Measurements from ENCODE around the gene LRRC3C. TPM values are rescaled to one million over a fixed set of nuclear protein-coding genes. Genes with fewer than 3 reads are reported as not detected.

The LRRC3C gene
- total and polyA plus RNA-seq, 2 experiments from 2014 or later = not detected

DNA sequence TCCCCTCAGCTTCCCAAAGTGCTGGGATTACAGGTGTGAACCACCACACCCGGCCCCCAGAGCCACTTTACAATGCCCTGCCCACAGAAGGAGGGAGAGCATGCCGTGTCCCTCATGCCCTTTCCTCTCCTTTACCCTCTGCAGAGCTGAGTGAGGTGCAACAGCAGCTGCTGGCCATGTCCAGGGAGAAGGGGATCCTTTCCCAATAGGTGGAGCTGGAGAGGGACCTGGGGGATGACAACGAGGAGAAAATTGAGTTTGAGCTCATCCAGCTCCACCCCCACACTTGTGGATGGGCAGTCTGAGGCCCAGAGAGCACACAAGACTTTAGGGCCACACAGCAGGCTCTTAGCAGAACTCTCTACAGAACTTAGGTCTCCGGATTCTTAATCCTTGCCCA is 27.3 kb downstream of the LRRC3C start:
- H3K27ac ChIP-seq = no peak overlapping the region
- no peaks in the 10 kb centered on the region for H3K36me3 ChIP-seq
- H3K4me3 ChIP-seq = no peak overlapping the region
- TF ChIP-seq CTCF (IDR thresholded peaks at IDR 0.05; ENCODE audit: low read depth, low read length) = no peak
- H3K9me3 ChIP-seq (ENCODE audit: low read depth) = no peaks in the 10 kb centered on the region
- no peak for DNase-seq (ENCODE audit: low read depth in 1 of 2, low spot score in 1 of 2)
- no peaks in the 10 kb centered on the region for H3K27me3 ChIP-seq
- peaks cover 2% of the 10 kb centered on the region for H3K4me1 ChIP-seq (ENCODE audit: low read depth)

GRCh38 chr17:39955726-39956225 is 28.2 kb downstream of the LRRC3C start:
- Histone ChIP-seq H3K27ac (no peak overlapping the region), H3K36me3 (no peaks in the 10 kb centered on the region), H3K27me3 (no peaks in the 10 kb centered on the region), H3K4me1 (ENCODE audit: low read depth) (peaks cover 2% of the 10 kb centered on the region), H3K4me3 (no peak overlapping the region), H3K9me3 (ENCODE audit: low read depth) (no peaks in the 10 kb centered on the region)
- DNase-seq (ENCODE audit: low read depth in 1 of 2, low spot score in 1 of 2) = no peak
- TF ChIP-seq CTCF (IDR thresholded peaks at IDR 0.05; ENCODE audit: low read depth, low read length) = no peak

DNA sequence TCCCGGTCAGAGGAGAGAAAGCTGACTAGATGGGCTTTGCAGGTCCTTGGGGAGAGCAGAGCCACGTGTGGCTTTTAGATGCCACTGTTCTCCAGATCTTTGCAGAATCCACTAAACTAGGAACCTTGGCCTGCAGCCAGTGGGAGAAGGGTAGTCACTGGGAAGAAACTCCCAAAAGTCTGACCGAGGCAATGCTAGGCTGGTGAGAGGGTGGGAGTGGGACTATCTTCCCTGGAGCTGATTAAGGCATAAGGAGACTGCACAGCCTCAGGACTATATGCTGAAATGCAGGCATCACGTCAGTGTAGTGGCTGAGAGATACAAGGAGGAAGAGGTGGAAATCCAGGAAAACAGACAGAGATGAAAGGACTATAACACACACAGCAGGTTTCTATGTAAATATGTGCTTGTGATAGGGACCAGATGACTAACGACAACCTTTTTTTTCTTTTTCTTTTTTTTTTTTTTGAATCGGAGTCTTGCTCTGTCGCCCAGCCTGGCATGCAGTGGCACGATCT is 33.1 kb downstream of the LRRC3C start:
- no peak for TF ChIP-seq CTCF (IDR thresholded peaks at IDR 0.05; ENCODE audit: low read depth, low read length)
- Histone ChIP-seq H3K4me1 (ENCODE audit: low read depth) (peaks cover 2% of the 10 kb centered on the region), H3K27ac (no peak overlapping the region), H3K27me3 (no peaks in the 10 kb centered on the region), H3K9me3 (ENCODE audit: low read depth) (no peaks in the 10 kb centered on the region), H3K4me3 (no peak overlapping the region), H3K36me3 (no peaks in the 10 kb centered on the region)
- no peak for DNase-seq (ENCODE audit: low read depth in 1 of 2, low spot score in 1 of 2)

DNA sequence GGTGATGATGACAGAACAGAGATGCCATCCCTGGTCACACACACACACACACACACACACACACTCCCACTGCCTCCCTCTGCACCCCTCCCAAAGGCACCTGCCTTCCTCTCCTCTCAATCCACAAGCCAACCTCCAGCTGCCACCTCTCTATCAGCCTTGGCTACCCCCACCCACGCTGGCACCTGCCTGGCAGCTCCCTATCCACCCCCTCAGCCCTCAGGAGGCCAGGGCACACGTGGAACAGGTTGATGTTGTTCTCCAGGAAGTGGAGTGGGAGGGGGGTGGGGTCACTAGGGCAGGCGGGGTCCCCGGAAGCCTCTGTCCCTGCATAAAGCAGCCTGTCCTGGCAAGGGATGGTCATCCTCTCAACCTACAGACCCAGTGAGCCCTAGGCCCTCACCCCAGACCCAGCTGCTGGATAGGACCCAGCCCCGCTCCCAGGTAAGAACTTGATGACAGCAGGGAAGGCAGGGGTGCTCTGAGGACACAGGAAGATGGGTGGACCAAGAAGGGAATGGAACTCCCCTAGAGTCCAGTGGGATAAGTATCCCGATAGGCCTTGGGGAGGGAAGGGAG is 35.2 kb downstream of the LRRC3C start, which contains the start of gene GSDMA:
TSS of gene GSDMA (plus strand) at position 363 of the 579 bp plus-strand sequence. CDS start 2,684 bp downstream, outside the sequence.
- Histone ChIP-seq H3K4me3 (no peak within 1 kb of the TSS), H3K36me3 (no peaks in the 10 kb centered on the region), H3K4me1 (ENCODE audit: low read depth) (peaks cover 2% of the 10 kb centered on the region), H3K27ac (no peak within 1 kb of the TSS), H3K27me3 (no peaks in the 10 kb centered on the region), H3K9me3 (ENCODE audit: low read depth) (no peaks in the 10 kb centered on the region)
- TF ChIP-seq CTCF (IDR thresholded peaks at IDR 0.05; ENCODE audit: low read depth, low read length) = no peak
- DNase-seq (ENCODE audit: low read depth in 1 of 2, low spot score in 1 of 2) = no peak

DNA sequence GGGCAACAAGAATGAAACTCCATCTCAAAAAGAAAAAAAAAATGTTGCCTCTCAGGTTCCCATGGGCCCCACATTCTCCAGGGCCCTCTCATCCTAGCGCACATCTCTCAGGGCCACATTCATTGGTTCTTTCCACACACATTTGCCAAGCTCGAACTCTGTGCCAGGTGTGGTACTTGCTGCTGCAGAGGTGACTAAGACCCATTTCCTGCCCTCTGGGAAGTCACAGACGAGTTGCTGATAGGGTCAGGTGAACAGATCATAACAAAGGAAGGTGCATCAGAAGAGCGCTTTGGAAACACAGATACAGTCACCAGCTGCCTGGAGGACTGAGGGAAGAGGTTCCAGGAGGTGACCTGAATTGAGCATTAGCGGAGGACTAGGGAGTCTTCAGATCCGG is 36.3 kb downstream of the LRRC3C start:
- Histone ChIP-seq H3K4me1 (ENCODE audit: low read depth) (peaks cover 2% of the 10 kb centered on the region), H3K4me3 (no peak overlapping the region), H3K27ac (no peak overlapping the region), H3K36me3 (no peaks in the 10 kb centered on the region), H3K9me3 (ENCODE audit: low read depth) (no peaks in the 10 kb centered on the region), H3K27me3 (no peaks in the 10 kb centered on the region)
- DNase-seq (ENCODE audit: low read depth in 1 of 2, low spot score in 1 of 2) = no peak
- no peak for TF ChIP-seq CTCF (IDR thresholded peaks at IDR 0.05; ENCODE audit: low read depth, low read length)

All from cardiac muscle cell (in vitro differentiated cells and primary cell).